ENCODE results near the gene ACADSB.

The ACADSB gene

GRCh38 chr10:123013456-123014419 lies 4.9 kb downstream of the ACADSB start:
- H3K4me3 ChIP-seq (ENCODE audit: low read length) = no peak overlapping the region
- no peak for TF ChIP-seq CTCF (conservative IDR thresholded peaks at IDR 0.05; ENCODE audit: low read depth, low read length)
- DNase-seq (ENCODE audit: low read depth) = no peak

GRCh38 chr10:123014772-123015171 lies 6.0 kb downstream of the ACADSB start:
- no peak for DNase-seq (ENCODE audit: low read depth)
- H3K4me3 ChIP-seq (ENCODE audit: low read length) = no peak overlapping the region
- no peak for TF ChIP-seq CTCF (conservative IDR thresholded peaks at IDR 0.05; ENCODE audit: low read depth, low read length)

- no peak overlapping the region for H3K4me3 ChIP-seq (ENCODE audit: low read length)
- TF ChIP-seq CTCF (conservative IDR thresholded peaks at IDR 0.05; ENCODE audit: low read depth, low read length) = no peak
- DNase-seq (ENCODE audit: low read depth) = no peak
These were observed 7.4 kb downstream of the ACADSB start for GRCh38 chr10:123016228-123016627.

- no peak for DNase-seq (ENCODE audit: low read depth)
- no peak overlapping the region for H3K4me3 ChIP-seq (ENCODE audit: low read length)
- TF ChIP-seq CTCF (conservative IDR thresholded peaks at IDR 0.05; ENCODE audit: low read depth, low read length) = no peak
These were observed 8.8 kb downstream of the ACADSB start for GRCh38 chr10:123017421-123018165.

- TF ChIP-seq CTCF (conservative IDR thresholded peaks at IDR 0.05; ENCODE audit: low read depth, low read length) = no peak
- H3K4me3 ChIP-seq (ENCODE audit: low read length) = no peak overlapping the region
- no peak for DNase-seq (ENCODE audit: low read depth)
These were observed 9.7 kb downstream of the ACADSB start for GRCh38 chr10:123018531-123018930.

GRCh38 chr10:123019264-123019663 lies 10.5 kb downstream of the ACADSB start:
- DNase-seq (ENCODE audit: low read depth) = no peak
- TF ChIP-seq CTCF (conservative IDR thresholded peaks at IDR 0.05; ENCODE audit: low read depth, low read length) = no peak
- H3K4me3 ChIP-seq (ENCODE audit: low read length) = no peak overlapping the region
